GM19023 (cell line): ENCODE results near the gene WAPL.
"Not testable (repeated sequence)": the region's sequence is repeated elsewhere in the genome, so short reads cannot be mapped to it uniquely, and the experiment has no call there.

ENCODE experiments used
- ATAC-seq: cut with Tn5 transposase; IDR thresholded peaks from one replicate; pipeline ENCODE4 v1.9.1; 2021; ENCODE audit warnings: mild to moderate bottlenecking, moderate library complexity; ENCODE audit not compliant: unreplicated experiment

The WAPL gene

GRCh38 chr10:86521678-86522509 lies at the start of gene WAPL:
WAPL (minus strand) TSS chr10:86521792; CDS start chr10:86518069, 3,723 bp downstream.
- ATAC-seq: peak; percentile 96

DNA sequence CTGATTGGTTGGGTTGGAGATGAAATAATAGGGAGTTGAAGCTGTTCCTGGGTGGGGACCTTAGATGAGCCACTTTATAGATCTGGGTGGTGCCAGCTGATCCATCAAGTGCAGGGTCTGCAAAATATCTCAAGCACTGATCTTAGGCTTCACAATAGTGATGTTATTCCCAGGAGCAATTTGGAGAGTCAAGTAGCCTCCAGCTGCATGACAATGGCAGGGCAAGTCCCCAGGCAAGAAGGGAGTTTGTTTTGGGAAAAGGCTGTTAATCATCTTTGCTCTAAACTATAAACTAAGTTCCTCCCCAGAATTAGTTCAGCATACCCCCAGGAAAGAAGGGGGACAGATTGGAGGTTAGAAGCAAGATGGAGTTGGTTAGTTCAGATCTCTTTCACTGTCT lies 47.7 kb upstream of the WAPL start:
- no peak for ATAC-seq

GRCh38 chr10:86566518-86566917 lies 44.9 kb upstream of the WAPL start:
- ATAC-seq: not testable (repeated sequence)

DNA sequence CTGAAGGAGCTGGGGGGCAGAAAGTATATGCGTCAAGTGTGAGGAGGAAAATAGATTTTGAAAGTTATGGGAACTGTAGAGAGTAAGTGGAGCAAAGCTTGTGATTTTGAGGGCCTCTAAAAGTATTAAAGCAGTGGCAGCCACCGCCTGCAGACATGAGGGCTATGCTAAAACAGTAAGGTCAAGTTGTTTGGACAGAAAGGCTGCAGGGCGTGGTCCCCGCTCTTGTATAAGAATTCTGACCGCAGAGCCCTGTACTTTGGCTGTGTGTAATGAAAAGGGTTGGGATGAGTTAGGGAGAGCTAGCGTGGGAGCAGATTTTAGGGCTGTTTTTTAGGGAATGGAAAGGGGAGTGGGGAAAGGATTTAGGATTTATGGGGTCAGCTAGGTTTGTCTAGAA lies 41.7 kb upstream of the WAPL start:
- ATAC-seq: not testable (repeated sequence)

DNA sequence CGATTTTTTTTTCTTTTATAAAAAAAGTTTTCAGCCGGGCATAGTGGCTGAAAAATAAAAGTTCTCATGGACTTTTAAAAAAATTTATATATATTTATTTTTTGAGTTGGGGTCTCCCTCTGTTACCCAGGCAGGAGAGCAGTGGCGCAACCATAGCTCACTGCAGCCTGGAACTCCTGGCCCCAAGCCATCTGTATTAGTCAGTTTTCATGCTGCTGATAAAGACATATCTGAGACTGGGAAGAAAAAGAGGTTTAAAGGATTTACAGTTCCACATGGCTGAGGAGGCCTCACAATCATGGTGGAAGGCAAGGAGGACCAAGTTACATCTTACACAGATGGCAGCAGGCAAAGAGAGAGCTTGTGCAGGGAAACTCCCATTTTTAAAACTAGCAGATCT lies 37.1 kb upstream of the WAPL start:
- not testable (repeated sequence) for ATAC-seq

- ATAC-seq: no peak
Measured at GRCh38 chr10:86556933-86557649, 35.5 kb upstream of the WAPL start.

GRCh38 chr10:86556532-86556931 lies 34.9 kb upstream of the WAPL start:
- no peak for ATAC-seq

DNA sequence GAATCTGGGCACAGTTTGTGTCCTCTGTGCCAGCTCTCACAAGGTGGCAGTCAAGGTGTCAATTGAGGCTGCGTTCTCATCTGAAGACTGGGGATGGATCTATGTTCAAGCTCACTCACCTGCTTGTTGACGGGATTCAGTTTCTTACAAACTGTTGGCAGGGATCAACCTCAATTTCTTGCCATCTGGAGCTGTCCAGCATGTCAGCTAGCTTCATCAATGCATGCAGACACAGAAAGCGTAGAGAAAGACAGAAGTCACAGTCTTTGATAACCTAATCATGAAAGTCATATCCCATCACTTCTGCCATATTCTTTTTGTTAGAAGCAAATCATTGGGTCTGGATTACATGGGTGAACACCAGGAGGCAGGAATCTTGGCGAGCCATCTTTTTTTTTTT lies 32.0 kb upstream of the WAPL start:
- ATAC-seq: no peak

GRCh38 chr10:86553213-86553612 lies 31.6 kb upstream of the WAPL start:
- ATAC-seq: no peak

DNA sequence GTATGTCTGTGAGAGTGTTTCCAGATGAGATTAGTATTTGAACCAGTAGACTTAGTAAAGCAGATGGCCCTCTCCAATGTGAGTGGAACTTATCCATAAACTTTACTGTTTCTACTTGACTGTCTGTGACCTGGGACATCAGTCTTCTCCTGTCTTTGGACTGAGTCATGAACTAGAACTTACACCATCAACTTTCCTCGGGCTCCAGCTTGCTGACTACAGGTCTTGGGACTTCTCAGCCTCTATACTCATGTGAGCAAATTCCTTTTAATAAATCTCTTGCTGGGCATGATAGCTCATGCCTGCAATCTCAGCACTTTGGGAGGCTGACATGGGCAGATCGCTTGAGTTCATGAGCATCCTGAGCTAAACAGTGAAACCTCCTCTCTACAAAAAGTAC lies 25.7 kb upstream of the WAPL start:
- no peak for ATAC-seq

DNA sequence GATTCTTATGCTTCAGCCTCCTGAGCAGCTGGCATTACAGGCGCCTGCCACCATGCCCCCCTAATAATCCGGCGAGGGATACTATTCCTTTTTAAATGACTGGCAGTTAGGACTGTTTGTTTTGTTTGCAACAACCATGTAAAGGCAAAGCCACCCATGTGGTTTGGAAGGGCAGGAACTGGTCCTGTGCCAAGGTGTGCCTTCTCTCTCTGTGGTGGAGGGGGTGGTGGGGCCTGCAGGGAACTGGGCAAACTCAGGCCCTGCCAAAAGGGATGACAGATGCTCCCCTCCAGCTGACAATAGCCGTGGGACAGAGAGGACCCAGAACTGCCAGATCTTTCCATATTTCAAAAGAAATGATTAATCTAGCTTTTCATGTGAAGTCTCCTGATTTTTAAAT lies 23.5 kb upstream of the WAPL start:
- no peak for ATAC-seq

DNA sequence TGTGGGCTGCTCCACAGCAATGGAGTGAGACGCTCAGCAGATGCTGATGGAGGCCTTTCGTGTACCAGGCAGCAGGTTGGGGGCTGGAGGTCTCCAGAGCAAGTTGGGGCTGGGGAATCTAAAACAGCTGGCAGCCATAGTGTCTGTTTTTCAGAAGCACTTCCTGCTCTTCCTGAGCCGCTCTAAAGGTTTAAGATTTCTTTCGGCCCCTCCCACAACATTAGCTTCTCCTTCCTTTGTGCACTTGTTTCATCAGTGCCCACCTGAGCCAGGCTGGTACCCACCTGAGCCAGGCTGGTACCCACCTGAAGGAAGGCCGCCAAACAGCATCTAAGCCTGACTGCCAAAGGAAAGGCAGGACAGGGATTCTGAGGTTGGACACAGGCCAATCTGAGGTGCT lies 18.4 kb upstream of the WAPL start:
- ATAC-seq: no peak

GRCh38 chr10:86538547-86538946 lies 17.0 kb upstream of the WAPL start:
- no peak for ATAC-seq

GRCh38 chr10:86538040-86538439 lies 16.4 kb upstream of the WAPL start:
- ATAC-seq: not testable (repeated sequence)

- ATAC-seq: no peak
Measured at GRCh38 chr10:86536294-86536861, 14.8 kb upstream of the WAPL start.

GRCh38 chr10:86535132-86535882 lies 13.7 kb upstream of the WAPL start:
- ATAC-seq: no peak

DNA sequence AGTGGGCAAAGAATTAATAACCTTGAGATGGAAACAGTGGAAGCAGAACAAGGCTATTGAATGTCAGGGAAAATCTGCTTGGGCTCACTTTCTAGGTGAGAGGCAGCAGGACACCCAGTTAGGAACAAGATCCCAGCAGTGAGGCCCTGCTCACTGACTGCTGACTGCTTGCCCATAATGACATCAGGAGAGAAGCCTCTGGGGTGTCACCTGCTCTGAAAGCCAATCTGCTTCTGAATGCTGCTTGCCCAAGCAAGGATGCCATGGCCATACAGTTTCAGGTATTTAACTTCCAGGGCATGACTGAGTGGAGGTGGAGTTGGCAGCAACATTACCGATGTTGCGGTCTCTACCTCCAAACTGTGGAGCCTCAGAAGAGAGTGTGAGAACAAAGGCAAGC lies 11.7 kb upstream of the WAPL start:
- ATAC-seq: no peak

- ATAC-seq: not testable (repeated sequence)
Measured at GRCh38 chr10:86528736-86529135, 7.1 kb upstream of the WAPL start.

DNA sequence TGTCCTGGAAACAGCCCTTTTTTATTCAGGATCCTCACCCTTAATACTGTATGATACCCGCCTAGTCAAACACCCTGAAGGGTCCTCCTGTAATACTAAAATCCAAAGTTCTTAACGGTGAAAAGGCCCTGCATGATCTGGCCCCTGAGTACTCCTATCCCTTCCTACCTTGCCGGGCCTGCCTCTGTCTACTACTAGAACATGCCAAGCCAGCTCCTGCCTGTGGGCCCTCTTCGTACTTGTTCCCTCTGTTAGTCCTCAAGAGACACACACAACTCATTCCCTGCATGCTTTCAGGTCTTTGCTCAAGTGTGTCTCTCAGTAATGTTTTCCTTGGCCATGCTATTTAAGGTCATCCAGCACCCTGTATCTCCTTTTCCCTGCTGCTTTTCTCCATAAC lies 5.0 kb upstream of the WAPL start:
- no peak for ATAC-seq

DNA sequence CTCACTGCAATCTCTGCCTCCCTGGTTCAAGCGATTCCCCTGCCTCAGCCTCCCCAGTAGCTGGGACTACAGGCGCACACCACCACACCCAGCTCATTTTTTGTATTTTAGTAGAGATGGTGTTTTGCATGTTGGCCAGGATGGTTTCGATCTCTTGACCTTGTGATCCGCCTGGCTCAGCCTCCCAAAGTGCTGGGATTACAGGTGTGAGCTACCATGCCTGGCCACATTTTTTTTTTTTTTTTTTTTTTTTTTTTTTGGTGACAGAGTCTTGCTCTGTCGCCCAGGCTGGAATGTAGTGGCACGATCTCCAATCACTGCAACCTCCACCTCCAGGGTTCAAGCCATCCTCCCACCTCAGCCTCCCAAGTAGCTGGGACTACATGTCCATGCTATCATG lies 4.1 kb upstream of the WAPL start:
- not testable (repeated sequence) for ATAC-seq
